ENCODE data around the gene CCDC194. TPM values are rescaled to one million over a fixed set of nuclear protein-coding genes. Genes with fewer than 3 reads are reported as not detected.

The CCDC194 gene
- total RNA-seq, 1 experiment from 2014 or later = not detected

GRCh38 chr19:17406046-17406886, 12.3 kb upstream of the CCDC194 start:
- DNase-seq (ENCODE audit: low spot score) = peak; percentile 97

- DNase-seq (ENCODE audit: low spot score) = peak; percentile 99
Measured at GRCh38 chr19:17405250-17406045, 11.5 kb upstream of the CCDC194 start, which contains the start of gene BST2. Gene BST2 (minus strand): TSS chr19:17405630. CDS start chr19:17405575, 55 bp downstream.

- no peak for DNase-seq (ENCODE audit: low spot score)
Measured at GRCh38 chr19:17404621-17405249, 10.7 kb upstream of the CCDC194 start.

- no peak for DNase-seq (ENCODE audit: low spot score)
Measured at GRCh38 chr19:17404015-17404414, 10.0 kb upstream of the CCDC194 start.

GRCh38 chr19:17402982-17403855, 9.2 kb upstream of the CCDC194 start:
- DNase-seq (ENCODE audit: low spot score) = no peak

GRCh38 chr19:17401628-17402027, 7.6 kb upstream of the CCDC194 start:
- DNase-seq (ENCODE audit: low spot score) = no peak

- DNase-seq (ENCODE audit: low spot score) = no peak
Measured at GRCh38 chr19:17398902-17399527, 5.0 kb upstream of the CCDC194 start.

GRCh38 chr19:17394891-17395415, 957 bp upstream of the CCDC194 start:
- DNase-seq (ENCODE audit: low spot score) = peak; percentile 72

GRCh38 chr19:17393002-17393401, 994 bp downstream of the CCDC194 start:
- DNase-seq (ENCODE audit: low spot score) = peak; percentile 78

- DNase-seq (ENCODE audit: low spot score) = no peak
Measured at GRCh38 chr19:17391371-17392151, 2.4 kb downstream of the CCDC194 start.

GRCh38 chr19:17390665-17391370, 3.2 kb downstream of the CCDC194 start:
- DNase-seq (ENCODE audit: low spot score) = peak; percentile 94

- no peak for DNase-seq (ENCODE audit: low spot score)
Measured at GRCh38 chr19:17389957-17390664, 3.9 kb downstream of the CCDC194 start.

GRCh38 chr19:17389288-17389687, 4.7 kb downstream of the CCDC194 start:
- no peak for DNase-seq (ENCODE audit: low spot score)

- peak; percentile 45 for DNase-seq (ENCODE audit: low spot score)
Measured at GRCh38 chr19:17385878-17386611, 8.0 kb downstream of the CCDC194 start.

- DNase-seq (ENCODE audit: low spot score) = no peak
Measured at GRCh38 chr19:17380426-17381138, 13.4 kb downstream of the CCDC194 start.

- no peak for DNase-seq (ENCODE audit: low spot score)
Measured at GRCh38 chr19:17379221-17379631, 14.8 kb downstream of the CCDC194 start.

- DNase-seq (ENCODE audit: low spot score) = no peak
Measured at GRCh38 chr19:17378271-17378670, 15.7 kb downstream of the CCDC194 start.
